Measurements from ENCODE around the gene KLK1.

KLK1 gene

DNA sequence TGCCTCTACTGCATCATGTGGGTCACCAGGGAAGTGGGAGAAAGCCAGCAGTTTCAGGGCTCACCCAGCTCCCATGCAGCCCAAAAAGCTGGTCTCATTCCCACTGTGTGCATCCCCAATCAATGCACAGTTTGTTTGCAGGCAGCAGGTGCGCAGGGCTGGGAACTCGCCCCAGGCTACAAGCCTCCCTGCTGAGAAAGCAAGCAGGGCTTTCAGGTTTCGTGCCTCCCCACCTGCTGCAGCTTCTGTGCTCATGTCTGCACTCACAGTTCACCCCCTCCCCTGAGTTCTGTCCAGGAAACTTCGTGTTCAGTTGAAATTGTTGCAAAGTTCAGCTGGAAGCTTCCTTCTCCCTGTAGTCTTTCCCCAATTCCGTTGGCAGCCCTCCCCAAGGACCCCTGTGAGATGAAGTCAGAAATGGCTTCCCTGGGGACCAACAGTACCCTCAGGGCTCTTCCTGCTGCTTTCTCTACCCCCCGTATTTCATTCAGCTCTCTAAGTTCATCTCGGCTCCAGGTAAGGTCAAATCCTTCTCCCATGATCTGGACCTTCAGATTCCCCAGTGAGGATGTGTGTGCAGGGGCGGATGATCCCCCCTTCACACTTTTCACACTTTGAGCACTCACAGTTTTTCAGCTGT, 20.8 kb upstream of the KLK1 start:
- in situ Hi-C loops (cut with MboI; ENCODE audit: low sequenced_read_pairs, unreplicated experiment): no loop called here
- TF ChIP-seq, protein P1, sequence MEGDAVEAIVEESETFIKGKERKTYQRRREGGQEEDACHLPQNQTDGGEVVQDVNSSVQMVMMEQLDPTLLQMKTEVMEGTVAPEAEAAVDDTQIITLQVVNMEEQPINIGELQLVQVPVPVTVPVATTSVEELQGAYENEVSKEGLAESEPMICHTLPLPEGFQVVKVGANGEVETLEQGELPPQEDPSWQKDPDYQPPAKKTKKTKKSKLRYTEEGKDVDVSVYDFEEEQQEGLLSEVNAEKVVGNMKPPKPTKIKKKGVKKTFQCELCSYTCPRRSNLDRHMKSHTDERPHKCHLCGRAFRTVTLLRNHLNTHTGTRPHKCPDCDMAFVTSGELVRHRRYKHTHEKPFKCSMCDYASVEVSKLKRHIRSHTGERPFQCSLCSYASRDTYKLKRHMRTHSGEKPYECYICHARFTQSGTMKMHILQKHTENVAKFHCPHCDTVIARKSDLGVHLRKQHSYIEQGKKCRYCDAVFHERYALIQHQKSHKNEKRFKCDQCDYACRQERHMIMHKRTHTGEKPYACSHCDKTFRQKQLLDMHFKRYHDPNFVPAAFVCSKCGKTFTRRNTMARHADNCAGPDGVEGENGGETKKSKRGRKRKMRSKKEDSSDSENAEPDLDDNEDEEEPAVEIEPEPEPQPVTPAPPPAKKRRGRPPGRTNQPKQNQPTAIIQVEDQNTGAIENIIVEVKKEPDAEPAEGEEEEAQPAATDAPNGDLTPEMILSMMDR (IDR thresholded peaks at IDR 0.05; ENCODE audit: borderline replicate concordance, control extremely low read depth, extremely low read depth, insufficient read depth, missing control alignments): no peak
- DNase-seq (ENCODE audit: low spot score): no peak

DNA sequence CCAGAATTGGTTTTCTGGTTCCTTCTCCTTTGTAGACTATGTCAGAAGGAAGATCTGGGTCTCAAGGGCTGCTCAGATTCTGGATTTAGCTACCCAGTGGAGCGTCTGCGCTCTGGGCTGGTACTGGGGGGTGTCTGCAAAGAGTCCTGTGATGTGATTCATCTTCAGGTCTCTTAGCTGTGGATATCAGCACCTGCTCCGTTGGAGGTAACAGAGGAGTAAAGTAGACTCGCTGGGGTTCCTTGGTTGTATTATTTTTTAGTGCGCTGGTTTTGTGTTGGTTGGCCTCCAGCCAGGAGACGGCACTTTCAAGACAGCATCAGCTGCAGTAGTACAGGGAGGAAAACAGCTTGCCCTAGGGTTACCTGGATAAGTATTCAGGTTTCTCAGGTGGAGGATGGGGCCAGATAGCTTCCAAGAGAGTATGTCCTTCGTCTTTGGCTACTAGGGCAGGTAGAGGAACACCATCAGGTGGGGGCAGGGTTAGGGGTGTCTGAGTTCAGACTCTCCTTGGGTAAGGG, 20.2 kb upstream of the KLK1 start:
- TF ChIP-seq, protein P1 (IDR thresholded peaks at IDR 0.05; ENCODE audit: borderline replicate concordance, control extremely low read depth, extremely low read depth, insufficient read depth, missing control alignments): no peak
- DNase-seq (ENCODE audit: low spot score): no peak
- in situ Hi-C loops (cut with MboI; ENCODE audit: low sequenced_read_pairs, unreplicated experiment): no loop called here

DNA sequence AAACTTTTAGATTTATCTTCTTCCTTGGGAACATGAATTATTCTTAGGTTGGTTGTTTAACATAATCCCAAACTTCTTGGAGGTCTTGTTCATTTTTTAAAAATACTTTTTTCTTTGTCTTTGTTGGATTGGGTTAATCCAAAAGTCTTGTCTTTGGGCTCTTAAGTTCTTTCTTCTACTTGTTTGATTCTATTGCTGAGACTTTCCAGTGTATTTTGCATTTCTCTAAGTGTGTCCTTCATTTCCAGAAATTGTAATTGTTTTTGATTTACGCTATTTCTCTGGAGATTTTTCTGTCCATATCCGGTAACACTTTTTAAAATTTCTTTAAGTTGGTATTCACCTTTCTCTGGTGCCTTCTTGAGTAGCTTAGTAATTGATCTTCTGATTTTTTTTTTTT, 19.6 kb upstream of the KLK1 start:
- TF ChIP-seq, protein P1 (IDR thresholded peaks at IDR 0.05; ENCODE audit: borderline replicate concordance, control extremely low read depth, extremely low read depth, insufficient read depth, missing control alignments): no peak
- DNase-seq (ENCODE audit: low spot score): no peak
- in situ Hi-C loops (cut with MboI; ENCODE audit: low sequenced_read_pairs, unreplicated experiment): no loop called here

DNA sequence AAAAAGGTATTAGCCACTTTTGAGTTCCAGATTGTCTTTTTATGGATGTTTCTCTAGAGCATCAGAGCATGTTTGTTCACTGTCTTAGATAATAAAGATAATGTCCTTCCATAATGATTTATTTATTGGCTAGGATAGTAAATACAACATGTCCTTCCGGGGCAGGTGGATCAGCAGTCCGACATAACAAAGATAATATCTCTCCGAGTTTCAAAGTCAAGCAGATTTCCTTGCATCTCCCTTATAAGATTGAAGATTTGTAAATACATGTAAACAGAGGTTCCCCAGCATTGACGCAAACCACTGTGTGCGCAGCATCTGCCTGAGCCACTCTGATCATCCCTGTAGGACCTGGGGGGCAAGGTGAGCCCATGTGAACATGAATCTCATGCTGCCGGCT, 18.5 kb upstream of the KLK1 start:
- DNase-seq (ENCODE audit: low spot score): no peak
- TF ChIP-seq, protein P1 (IDR thresholded peaks at IDR 0.05; ENCODE audit: borderline replicate concordance, control extremely low read depth, extremely low read depth, insufficient read depth, missing control alignments): no peak
- in situ Hi-C loops (cut with MboI; ENCODE audit: low sequenced_read_pairs, unreplicated experiment): no loop called here

DNA sequence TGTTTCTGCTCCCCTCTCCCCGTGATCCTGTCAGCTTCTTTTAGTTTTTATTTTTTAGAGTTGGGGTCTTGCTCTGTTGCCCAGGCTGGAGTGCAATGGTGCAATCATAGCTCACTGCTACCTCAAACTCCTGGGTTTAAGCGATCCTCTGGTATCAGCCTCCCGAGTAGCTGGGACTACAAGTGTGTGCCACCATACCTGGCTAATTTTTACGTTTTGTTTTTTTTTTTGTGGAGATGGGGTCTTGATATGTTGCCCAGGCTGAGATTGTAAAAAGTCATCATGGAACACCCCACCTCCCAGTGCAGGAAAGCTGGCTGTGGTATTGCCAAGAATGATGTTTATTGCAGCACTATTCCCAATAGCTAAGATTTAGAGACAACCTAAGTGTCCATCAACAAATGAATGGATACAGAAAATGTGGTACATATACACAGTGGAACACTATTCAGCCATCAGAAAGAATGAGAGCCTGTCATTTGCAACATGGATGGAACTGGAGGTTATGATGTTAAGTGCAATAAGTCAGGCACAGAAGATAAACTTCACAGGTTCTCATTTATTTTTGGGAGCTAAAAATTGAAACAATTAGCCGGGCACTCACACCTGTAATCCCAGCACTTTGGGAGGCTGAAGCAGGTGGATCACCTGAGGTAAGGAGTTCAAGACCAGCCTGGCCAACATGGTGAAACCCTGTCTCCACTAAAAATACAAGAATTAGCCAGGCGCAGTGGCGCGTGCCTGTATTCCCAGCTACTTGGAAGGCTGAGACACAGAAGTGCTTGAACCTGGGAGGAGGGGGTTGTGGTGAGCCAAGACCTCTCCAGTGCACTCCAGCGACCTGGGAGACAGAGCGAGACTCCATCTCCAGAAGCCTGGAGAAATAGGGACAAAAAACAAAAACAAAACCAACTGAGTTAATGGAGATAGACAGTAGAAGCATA, 16.4 kb upstream of the KLK1 start:
- in situ Hi-C loops (cut with MboI; ENCODE audit: low sequenced_read_pairs, unreplicated experiment): no loop called here
- TF ChIP-seq, protein P1 (IDR thresholded peaks at IDR 0.05; ENCODE audit: borderline replicate concordance, control extremely low read depth, extremely low read depth, insufficient read depth, missing control alignments): no peak

DNA sequence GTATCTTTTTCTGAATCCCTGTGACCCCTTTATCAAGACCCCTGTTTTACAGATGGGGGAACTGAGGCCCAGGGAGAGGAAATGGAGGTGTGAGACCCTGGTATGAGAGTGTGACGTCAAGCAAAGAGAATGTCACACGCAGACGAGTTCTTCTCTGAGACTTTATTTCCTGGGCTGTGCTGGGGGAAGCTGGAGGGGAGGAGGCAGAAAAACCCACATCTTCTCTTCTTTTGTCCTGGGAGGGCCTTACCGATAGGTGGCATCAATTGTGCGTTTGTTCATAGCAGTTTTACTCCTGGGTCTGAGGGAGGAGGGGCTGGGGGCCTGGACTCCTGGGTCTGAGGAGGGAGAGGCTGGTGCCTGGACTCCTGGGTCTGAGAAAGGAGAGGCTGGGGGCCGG, 14.7 kb upstream of the KLK1 start:
- DNase-seq (ENCODE audit: low spot score): peak; percentile 74
- in situ Hi-C loops (cut with MboI; ENCODE audit: low sequenced_read_pairs, unreplicated experiment): no loop called here
- TF ChIP-seq, protein P1 (IDR thresholded peaks at IDR 0.05; ENCODE audit: borderline replicate concordance, control extremely low read depth, extremely low read depth, insufficient read depth, missing control alignments): peak; percentile 45

More for the DNA sequence above, 16.4 kb upstream of the KLK1 start:
- no peak for DNase-seq (ENCODE audit: low spot score)
